A673 (cell line): ENCODE results near the gene DPPA5. TPM values are rescaled to one million over a fixed set of nuclear protein-coding genes. Genes with fewer than 3 reads are reported as not detected.
"Not testable (repeated sequence)": the region's sequence is repeated elsewhere in the genome, so short reads cannot be mapped to it uniquely, and the experiment has no call there.

ENCODE experiments used
- BruUV-seq: library from RNA; stranded (reverse); fragments of 400-500 nt; replicated peaks from 2 replicates; lab custom pipeline; 2021; lab: Mats Ljungman, UMichigan
- CTCF ChIA-PET: fragments of 300-600 bp; sonication (Branson Sonifier 250); formaldehyde crosslinking; loops from one replicate; lab custom pipeline; 2022; ENCODE audit warnings: antibody characterized with exemption; lab: Charles Lee
- POLR2A ChIA-PET: fragments of 300-600 bp; sonication (Branson Sonifier 250); formaldehyde crosslinking; loops from one replicate; lab custom pipeline; 2022; ENCODE audit warnings: antibody characterized with exemption; ENCODE audit not compliant: low non-redundant PET; lab: Charles Lee
- DNase-seq: peaks from one replicate; pipeline ENCODE4 v3.0.0-alpha.2; 2015; ENCODE audit warnings: low spot score
- H3K27ac ChIP-seq: fragments of 200-600 bp; sonication (generic); 2 replicates; pipeline ENCODE4 v1.5.1; 2016; ENCODE audit warnings: mixed run types, low read depth, mild to moderate bottlenecking, mixed read lengths, antibody characterized with exemption, low read length; ENCODE audit not compliant: poor library complexity, severe bottlenecking
- H3K27me3 ChIP-seq: fragments of 200-600 bp; sonication (generic); replicated peaks from 2 replicates; pipeline ENCODE4 v1.6.1; 2017; ENCODE audit warnings: mixed run types, low read depth, mild to moderate bottlenecking, mixed read lengths, antibody characterized with exemption, low read length; ENCODE audit not compliant: insufficient read depth, poor library complexity
- H3K36me3 ChIP-seq: fragments of 200-600 bp; sonication (generic); 2 replicates; pipeline ENCODE4 v1.6.1; 2016; ENCODE audit warnings: mixed run types, mild to moderate bottlenecking, mixed read lengths, antibody characterized with exemption, low read length; ENCODE audit not compliant: insufficient read depth, poor library complexity, severe bottlenecking
- H3K4me1 ChIP-seq: fragments of 200-600 bp; sonication (generic); 2 replicates; pipeline ENCODE4 v1.6.1; 2017; ENCODE audit warnings: mixed run types, mild to moderate bottlenecking, mixed read lengths, antibody characterized with exemption, low read length; ENCODE audit not compliant: insufficient read depth, poor library complexity, severe bottlenecking
- H3K4me3 ChIP-seq: fragments of 200-600 bp; sonication (generic); 2 replicates; pipeline ENCODE4 v1.5.1; 2016; ENCODE audit warnings: low read depth, mixed run types, mild to moderate bottlenecking, mixed read lengths, low read length; ENCODE audit not compliant: poor library complexity, severe bottlenecking
- H3K9me3 ChIP-seq: fragments of 200-600 bp; sonication (generic); 2 replicates; pipeline ENCODE4 v1.6.1; 2016; ENCODE audit warnings: mixed run types, low read depth, mild to moderate bottlenecking, mixed read lengths, antibody characterized with exemption, low read length; ENCODE audit not compliant: poor library complexity, severe bottlenecking
- EZH2 ChIP-seq: fragments of 200-600 bp; sonication (generic); IDR thresholded peaks from 2 replicates; pipeline ENCODE4 v1.6.1; 2017; ENCODE audit warnings: borderline replicate concordance, low read depth, mild to moderate bottlenecking, mixed read lengths, antibody characterized with exemption, low read length; ENCODE audit not compliant: poor library complexity, severe bottlenecking
- intact Hi-C: fragments of 100-400 bp; cut with micrococcal nuclease; formaldehyde crosslinking; loops from one replicate; pipeline ENCODE4 v1.10.0; 2022; ENCODE audit not compliant: unreplicated experiment
- total RNA-seq: library from RNA; stranded (reverse); gene quantifications from 2 replicates; pipeline ENCODE4 v1.2.3, GENCODE V29; 2021
- TF ChIP-seq, protein P1 (sequence below): fragments of 300-800, 200-600 bp; sonication (generic); conservative IDR thresholded peaks from 2 replicates; pipeline ENCODE4 v1.5.1; 2017; ENCODE audit warnings: low read depth, mild to moderate bottlenecking, antibody characterized with exemption, low read length, moderate library complexity, mixed read lengths

DPPA5 gene
- total RNA-seq, 1 experiment from 2014 or later, result not detected

DNA sequence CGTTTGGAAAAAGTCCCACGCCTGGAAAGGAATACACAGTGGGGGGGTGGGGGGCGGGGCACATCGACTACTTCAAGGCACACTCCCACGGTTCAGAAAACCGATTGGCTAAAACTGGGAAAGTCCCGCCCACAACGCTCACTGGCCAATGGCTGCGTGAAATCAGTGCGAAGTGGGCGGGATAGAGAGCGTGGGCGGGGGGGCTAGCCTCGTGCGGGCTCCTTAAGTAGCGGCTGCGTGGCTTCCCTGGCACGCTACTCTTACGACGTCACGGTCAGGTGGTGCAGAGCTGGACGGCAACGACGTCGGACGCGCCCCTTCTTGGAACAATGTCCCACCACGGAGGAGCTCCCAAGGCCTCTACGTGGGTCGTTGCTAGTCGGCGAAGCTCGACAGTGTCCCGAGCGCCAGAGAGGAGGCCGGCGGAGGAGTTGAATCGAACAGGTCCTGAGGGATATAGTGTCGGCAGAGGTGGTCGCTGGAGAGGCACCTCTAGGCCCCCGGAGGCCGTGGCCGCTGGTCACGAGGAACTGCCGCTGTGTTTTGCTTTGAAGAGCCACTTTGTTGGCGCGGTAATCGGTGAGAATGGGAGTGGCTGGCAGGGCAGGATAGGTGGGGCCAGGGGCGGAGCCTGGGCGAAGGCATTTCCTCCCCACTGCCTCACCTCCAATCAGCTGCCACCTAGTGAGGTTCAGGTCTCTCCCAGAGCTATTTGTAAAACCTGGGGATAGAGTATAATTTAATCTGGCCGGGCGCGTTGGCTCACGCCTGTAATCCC lies 40.7 kb upstream of the DPPA5 start, which contains the start of gene DDX43:
TSS of gene DDX43 (plus strand) at position 252 of the 778 bp plus-strand sequence. CDS start at position 330, 78 bp downstream.
- Histone ChIP-seq H3K27me3 (no peaks in the 10 kb centered on the region), H3K4me3 (no peak within 1 kb of the TSS), H3K36me3 (no peaks in the 10 kb centered on the region), H3K4me1 (no peaks in the 10 kb centered on the region), H3K27ac (no peak within 1 kb of the TSS), H3K9me3 (no peaks in the 10 kb centered on the region)
- intact Hi-C loops, result no loop called here
- BruUV-seq, result no TSS peak
- no peak for TF ChIP-seq EZH2
- TF ChIP-seq, protein P1, sequence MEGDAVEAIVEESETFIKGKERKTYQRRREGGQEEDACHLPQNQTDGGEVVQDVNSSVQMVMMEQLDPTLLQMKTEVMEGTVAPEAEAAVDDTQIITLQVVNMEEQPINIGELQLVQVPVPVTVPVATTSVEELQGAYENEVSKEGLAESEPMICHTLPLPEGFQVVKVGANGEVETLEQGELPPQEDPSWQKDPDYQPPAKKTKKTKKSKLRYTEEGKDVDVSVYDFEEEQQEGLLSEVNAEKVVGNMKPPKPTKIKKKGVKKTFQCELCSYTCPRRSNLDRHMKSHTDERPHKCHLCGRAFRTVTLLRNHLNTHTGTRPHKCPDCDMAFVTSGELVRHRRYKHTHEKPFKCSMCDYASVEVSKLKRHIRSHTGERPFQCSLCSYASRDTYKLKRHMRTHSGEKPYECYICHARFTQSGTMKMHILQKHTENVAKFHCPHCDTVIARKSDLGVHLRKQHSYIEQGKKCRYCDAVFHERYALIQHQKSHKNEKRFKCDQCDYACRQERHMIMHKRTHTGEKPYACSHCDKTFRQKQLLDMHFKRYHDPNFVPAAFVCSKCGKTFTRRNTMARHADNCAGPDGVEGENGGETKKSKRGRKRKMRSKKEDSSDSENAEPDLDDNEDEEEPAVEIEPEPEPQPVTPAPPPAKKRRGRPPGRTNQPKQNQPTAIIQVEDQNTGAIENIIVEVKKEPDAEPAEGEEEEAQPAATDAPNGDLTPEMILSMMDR, result no peak
- ChIA-PET POLR2A (interaction anchor here (0.6 to 0.7 kb wide), 2 partner anchors 68 to 1317 kb away, joined by 3 to 7 read pairs; no protein-coding TSS in a partner anchor), CTCF (no interaction called here)
- DNase-seq, result no peak

DNA sequence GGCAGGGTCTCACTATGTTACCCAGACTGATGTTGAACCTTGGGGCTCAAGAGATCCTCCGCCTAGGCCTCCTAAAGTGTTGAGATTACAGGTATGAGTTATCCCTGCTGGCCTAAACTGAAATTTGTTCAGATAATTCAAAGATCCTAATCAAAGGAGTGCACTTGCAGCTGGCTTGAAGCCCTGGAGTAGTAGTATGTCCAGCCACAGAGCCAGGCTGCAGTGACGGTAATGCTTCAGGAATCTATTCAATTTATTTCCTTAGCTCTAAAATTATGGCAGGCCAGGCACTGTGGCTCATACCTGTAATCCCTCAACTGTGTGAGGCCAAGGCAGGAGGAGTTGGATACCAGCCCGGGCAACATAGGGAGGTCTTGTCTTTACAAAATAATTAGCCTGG lies 39.2 kb upstream of the DPPA5 start:
- DNase-seq, result no peak
- no peak overlapping the region for H3K27ac ChIP-seq
- no peaks in the 10 kb centered on the region for H3K9me3 ChIP-seq
- no TSS peak for BruUV-seq
- H3K4me3 ChIP-seq, result no peak overlapping the region
- TF ChIP-seq, protein P1, result no peak
- no peak for TF ChIP-seq EZH2
- H3K36me3 ChIP-seq, result no peaks in the 10 kb centered on the region
- no peaks in the 10 kb centered on the region for H3K27me3 ChIP-seq
- ChIA-PET POLR2A (no interaction called here), CTCF (no interaction called here)
- no peaks in the 10 kb centered on the region for H3K4me1 ChIP-seq
- intact Hi-C loops, result no loop called here

DNA sequence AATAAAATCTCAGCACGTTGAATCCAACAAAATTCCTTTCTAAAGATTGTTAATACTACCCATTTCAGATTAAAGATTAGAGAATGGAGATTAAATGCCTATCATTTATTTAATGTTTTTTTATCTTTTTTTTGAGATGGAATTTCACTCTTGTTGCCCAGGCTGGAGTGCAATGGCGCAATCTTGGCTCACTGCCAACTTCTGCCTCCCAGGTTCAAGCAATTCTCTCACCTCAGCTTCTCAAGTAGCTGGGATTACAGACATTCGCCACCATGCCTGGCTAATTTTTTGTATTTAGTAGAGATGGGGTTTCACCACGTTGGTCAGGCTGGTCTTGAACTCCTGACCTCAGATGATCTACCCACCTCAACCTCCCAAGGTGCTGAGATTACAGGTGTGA lies 38.1 kb upstream of the DPPA5 start:
- intact Hi-C loops, H3K27ac ChIP-seq, H3K27me3 ChIP-seq, DNase-seq, H3K36me3 ChIP-seq, H3K4me3 ChIP-seq, BruUV-seq, CTCF ChIA-PET, H3K4me1 ChIP-seq, H3K9me3 ChIP-seq: not testable (repeated sequence)
- POLR2A ChIA-PET, result interaction anchor here (0.7 kb wide), 2 partner anchors 294 to 890 kb away, joined by 3 to 15 read pairs; no protein-coding TSS in a partner anchor
